Measurements from ENCODE around the gene PCSK4.

- TF ChIP-seq CTCF (IDR thresholded peaks at IDR 0.05 in 2 of 3, conservative IDR thresholded peaks at IDR 0.05 in 1 of 3; ENCODE audit: borderline replicate concordance in 1 of 3, insufficient read depth in 1 of 3, low read depth in 2 of 3, low read length in 2 of 3) (no peak), REST (IDR thresholded peaks at IDR 0.05; ENCODE audit: low read depth) (no peak)
Measured at GRCh38 chr19:1502433-1503088, 12.4 kb upstream of the PCSK4 start.
